T-helper 1 cell treated with Interleukin-12 subunit alpha and Interleukin-12 subunit beta and Interleukin-4 antibody, amounts not matched to agents 30 μg/mL and 1 μg/mL, for 36 hours (primary cell): ENCODE measurements around the gene NOL4L.

Experiments
- H3K27ac Mint-ChIP-seq: one replicate; pipeline ENCODE4 v1.8.0; 2021; ENCODE audit warnings: mild to moderate bottlenecking, mixed read lengths
- H3K27me3 Mint-ChIP-seq: one replicate; pipeline ENCODE4 v1.8.0; 2021; ENCODE audit warnings: low read depth, mixed read lengths
- H3K36me3 Mint-ChIP-seq: one replicate; pipeline ENCODE4 v1.8.0; 2021; ENCODE audit warnings: low read depth, mixed read lengths
- H3K4me1 Mint-ChIP-seq: one replicate; pipeline ENCODE4 v1.8.0; 2021; ENCODE audit warnings: low read depth, mixed read lengths
- H3K4me3 Mint-ChIP-seq: one replicate; pipeline ENCODE4 v1.8.0; 2021; ENCODE audit warnings: mild to moderate bottlenecking, moderate library complexity, mixed read lengths
- H3K9me3 Mint-ChIP-seq: one replicate; pipeline ENCODE4 v1.8.0; 2021; ENCODE audit warnings: mixed read lengths

NOL4L gene

GRCh38 chr20:32609111-32609773 lies 24.1 kb upstream of the NOL4L start:
- no peak overlapping the region for H3K4me3 Mint-ChIP-seq
- H3K9me3 Mint-ChIP-seq: no peaks in the 10 kb centered on the region
- no peak overlapping the region for H3K27ac Mint-ChIP-seq
- H3K27me3 Mint-ChIP-seq: peaks cover 6% of the 10 kb centered on the region
- H3K4me1 Mint-ChIP-seq: peaks cover 2% of the 10 kb centered on the region
- H3K36me3 Mint-ChIP-seq: no peaks in the 10 kb centered on the region

DNA sequence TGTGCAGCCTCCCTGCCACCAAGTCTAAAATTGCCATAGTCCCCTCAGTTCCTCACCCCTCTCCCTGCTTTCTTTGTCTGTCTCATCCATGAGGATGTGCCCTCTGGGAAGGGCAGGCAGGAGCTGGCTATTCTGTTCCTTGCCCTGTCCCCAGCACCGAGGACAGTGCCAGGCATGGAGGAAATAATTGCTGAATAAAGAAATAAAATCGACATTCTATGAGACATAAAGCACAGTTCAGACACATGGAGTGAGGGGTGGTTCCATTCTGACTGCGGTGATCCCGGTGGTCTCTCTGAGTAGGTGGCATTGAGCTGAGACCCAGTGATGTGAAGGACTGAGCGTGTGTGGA lies 23.5 kb upstream of the NOL4L start:
- H3K4me3 Mint-ChIP-seq: no peak overlapping the region
- H3K4me1 Mint-ChIP-seq: peaks cover 2% of the 10 kb centered on the region
- H3K9me3 Mint-ChIP-seq: no peaks in the 10 kb centered on the region
- H3K36me3 Mint-ChIP-seq: no peaks in the 10 kb centered on the region
- H3K27ac Mint-ChIP-seq: no peak overlapping the region
- peaks cover 6% of the 10 kb centered on the region for H3K27me3 Mint-ChIP-seq

DNA sequence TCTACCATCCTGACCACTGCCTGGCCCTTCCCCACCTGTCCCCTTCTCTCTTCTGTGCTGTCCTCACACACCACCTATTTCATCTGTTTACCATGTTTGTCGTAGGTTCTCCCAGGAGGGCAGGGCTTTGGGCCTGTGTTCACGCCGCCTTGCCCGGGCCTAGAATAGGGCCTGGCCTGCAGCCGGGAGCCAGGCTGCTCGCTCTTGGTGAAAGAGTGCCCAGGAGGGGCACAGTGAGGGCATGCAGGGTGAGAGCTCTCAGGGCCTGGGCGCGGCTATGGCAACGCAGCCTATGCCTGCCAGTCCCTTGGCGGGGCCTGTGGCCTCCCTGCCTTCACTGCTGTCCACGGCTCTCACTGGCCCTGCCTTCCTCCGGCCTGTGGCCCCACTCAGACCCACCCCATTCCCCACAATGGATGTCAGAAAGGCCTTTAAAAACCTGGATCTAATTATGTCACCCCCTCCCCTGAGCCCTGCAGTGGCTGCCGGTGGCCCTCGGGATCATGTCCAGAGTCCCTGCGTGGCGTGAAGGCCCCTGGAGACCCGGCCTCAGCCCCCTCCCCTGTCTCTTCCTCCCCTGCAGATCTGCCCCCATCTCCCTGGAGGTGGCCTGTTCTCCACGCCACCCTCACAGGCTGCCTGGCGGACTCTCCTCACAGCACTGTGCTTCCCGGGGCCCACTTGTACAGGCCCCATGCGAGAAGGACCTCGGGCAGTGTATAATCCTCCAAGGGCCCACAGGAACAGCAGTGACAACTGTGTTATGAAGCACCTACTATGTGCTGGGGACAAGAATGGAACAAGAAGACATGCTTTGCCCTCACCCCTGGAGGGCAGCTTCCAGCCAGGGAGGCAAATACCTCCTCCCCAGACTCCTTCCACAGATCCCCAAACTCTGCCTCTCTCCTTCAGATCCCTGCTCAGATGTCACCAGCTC lies 22.9 kb upstream of the NOL4L start:
- Mint-ChIP-seq H3K36me3 (no peaks in the 10 kb centered on the region), H3K27me3 (no peaks in the 10 kb centered on the region), H3K9me3 (no peaks in the 10 kb centered on the region), H3K27ac (no peak overlapping the region), H3K4me1 (peaks cover 2% of the 10 kb centered on the region), H3K4me3 (no peak overlapping the region)

DNA sequence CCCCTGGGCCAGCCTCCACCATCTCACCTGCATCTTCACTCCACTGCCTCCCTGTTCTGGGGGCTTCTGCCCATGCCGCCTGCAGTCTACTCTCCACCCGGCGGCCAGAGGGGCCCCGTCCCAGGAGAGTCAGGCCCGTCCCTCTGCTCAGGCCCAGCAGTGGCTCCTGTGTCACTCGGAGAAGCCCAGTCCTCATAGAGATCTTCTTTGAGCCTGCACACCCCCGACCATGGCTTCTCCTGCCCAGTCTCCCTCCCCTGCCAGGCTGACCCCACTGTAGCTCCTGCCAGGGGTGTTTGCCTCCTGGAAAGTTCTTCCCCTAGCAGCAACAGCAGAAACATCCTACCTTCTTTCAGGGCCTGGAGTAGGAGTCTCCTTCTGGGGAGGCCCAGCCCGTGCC lies 22.2 kb upstream of the NOL4L start:
- no peak overlapping the region for H3K27ac Mint-ChIP-seq
- H3K9me3 Mint-ChIP-seq: no peaks in the 10 kb centered on the region
- no peak overlapping the region for H3K4me3 Mint-ChIP-seq
- H3K27me3 Mint-ChIP-seq: no peaks in the 10 kb centered on the region
- H3K36me3 Mint-ChIP-seq: no peaks in the 10 kb centered on the region
- H3K4me1 Mint-ChIP-seq: peaks cover 2% of the 10 kb centered on the region

DNA sequence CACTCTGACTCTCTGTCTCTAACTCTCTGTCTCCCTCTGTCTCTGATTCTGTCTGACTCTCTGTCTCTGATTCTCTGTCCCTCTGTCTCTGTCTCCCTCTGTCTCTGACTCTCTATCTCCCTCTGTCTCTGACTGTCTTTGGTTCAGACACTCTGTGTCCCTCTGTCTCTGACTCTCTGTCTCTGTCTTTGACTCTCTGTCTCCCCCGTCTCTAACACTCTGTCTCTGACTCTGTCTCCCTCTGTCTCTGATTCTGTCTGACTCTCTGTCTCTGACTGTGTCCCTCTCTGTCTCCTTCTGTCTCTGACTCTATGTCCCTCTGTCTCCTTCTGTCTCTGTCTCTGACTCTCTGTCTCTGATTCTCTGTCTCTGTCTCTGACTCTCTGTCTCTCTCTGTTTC lies 21.7 kb upstream of the NOL4L start:
- no peak overlapping the region for H3K4me3 Mint-ChIP-seq
- H3K36me3 Mint-ChIP-seq: no peaks in the 10 kb centered on the region
- H3K27me3 Mint-ChIP-seq: no peaks in the 10 kb centered on the region
- no peaks in the 10 kb centered on the region for H3K9me3 Mint-ChIP-seq
- no peak overlapping the region for H3K27ac Mint-ChIP-seq
- peaks cover 2% of the 10 kb centered on the region for H3K4me1 Mint-ChIP-seq

DNA sequence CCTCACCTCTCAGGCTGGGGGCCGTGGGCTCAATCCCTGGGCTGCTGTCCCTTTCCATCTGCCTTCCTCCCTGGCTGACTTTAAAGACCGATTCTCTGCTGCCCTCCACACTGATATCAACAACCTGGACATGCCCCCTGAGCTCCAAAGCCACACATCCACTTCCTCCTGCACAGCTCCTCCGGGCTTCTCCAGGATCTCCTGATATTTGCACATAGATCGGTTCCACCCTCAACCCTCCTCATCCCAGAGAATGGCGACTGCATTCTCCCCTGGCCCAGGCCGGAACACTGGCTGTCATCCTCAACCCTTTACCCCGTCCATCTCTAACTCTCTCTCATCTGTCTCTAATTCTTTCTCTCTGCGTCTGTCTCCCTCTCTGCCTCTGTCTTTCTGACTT lies 21.0 kb upstream of the NOL4L start:
- Mint-ChIP-seq H3K9me3 (no peaks in the 10 kb centered on the region), H3K36me3 (no peaks in the 10 kb centered on the region), H3K27ac (no peak overlapping the region), H3K27me3 (no peaks in the 10 kb centered on the region), H3K4me1 (no peaks in the 10 kb centered on the region), H3K4me3 (no peak overlapping the region)

GRCh38 chr20:32605167-32605656 lies 20.1 kb upstream of the NOL4L start:
- Mint-ChIP-seq H3K9me3 (no peaks in the 10 kb centered on the region), H3K36me3 (no peaks in the 10 kb centered on the region), H3K27ac (no peak overlapping the region), H3K4me3 (no peak overlapping the region), H3K4me1 (no peaks in the 10 kb centered on the region), H3K27me3 (no peaks in the 10 kb centered on the region)

- Mint-ChIP-seq H3K9me3 (no peaks in the 10 kb centered on the region), H3K27me3 (no peaks in the 10 kb centered on the region), H3K27ac (no peak overlapping the region)
Measured at GRCh38 chr20:32603046-32603726, 18.1 kb upstream of the NOL4L start.

DNA sequence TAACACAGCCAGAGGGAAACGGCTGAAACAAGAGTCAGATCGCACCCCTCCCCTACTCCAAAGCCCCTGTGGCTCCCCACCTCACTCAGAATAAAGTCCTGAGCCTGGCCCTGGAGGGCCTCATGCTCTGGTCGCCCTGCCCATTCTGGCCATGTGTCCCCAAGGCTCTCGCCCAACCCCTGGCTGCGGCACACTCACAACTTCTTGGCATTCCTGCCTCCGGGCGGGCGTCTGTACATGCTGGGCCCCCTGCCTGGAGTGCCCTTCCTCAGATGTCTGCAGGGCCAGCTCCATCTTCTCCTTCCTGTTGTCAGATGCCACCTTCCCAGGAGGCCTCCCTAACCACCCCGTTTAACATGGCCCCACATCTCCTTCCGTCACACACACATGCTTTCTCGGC lies 17.1 kb upstream of the NOL4L start:
- Mint-ChIP-seq H3K36me3 (no peaks in the 10 kb centered on the region), H3K4me1 (no peaks in the 10 kb centered on the region), H3K27me3 (no peaks in the 10 kb centered on the region), H3K4me3 (no peak overlapping the region), H3K9me3 (no peaks in the 10 kb centered on the region), H3K27ac (no peak overlapping the region)

More at GRCh38 chr20:32603046-32603726, 18.1 kb upstream of the NOL4L start:
- Mint-ChIP-seq H3K4me3 (no peak overlapping the region), H3K36me3 (no peaks in the 10 kb centered on the region), H3K4me1 (no peaks in the 10 kb centered on the region)

GRCh38 chr20:32600681-32601237 lies 15.6 kb upstream of the NOL4L start:
- Mint-ChIP-seq H3K27me3 (no peaks in the 10 kb centered on the region), H3K4me3 (no peak overlapping the region), H3K9me3 (no peaks in the 10 kb centered on the region), H3K36me3 (no peaks in the 10 kb centered on the region), H3K27ac (no peak overlapping the region), H3K4me1 (peaks cover 5% of the 10 kb centered on the region)

- no peak overlapping the region for H3K4me3 Mint-ChIP-seq
- no peaks in the 10 kb centered on the region for H3K27me3 Mint-ChIP-seq
- H3K27ac Mint-ChIP-seq: no peak overlapping the region
- H3K9me3 Mint-ChIP-seq: no peaks in the 10 kb centered on the region
- H3K36me3 Mint-ChIP-seq: no peaks in the 10 kb centered on the region
- H3K4me1 Mint-ChIP-seq: peaks cover 5% of the 10 kb centered on the region
Measured at GRCh38 chr20:32599783-32600340, 14.7 kb upstream of the NOL4L start.

- H3K27ac Mint-ChIP-seq: no peak overlapping the region
- H3K36me3 Mint-ChIP-seq: no peaks in the 10 kb centered on the region
- no peaks in the 10 kb centered on the region for H3K9me3 Mint-ChIP-seq
- H3K4me3 Mint-ChIP-seq: no peak overlapping the region
- no peaks in the 10 kb centered on the region for H3K27me3 Mint-ChIP-seq
- H3K4me1 Mint-ChIP-seq: peaks cover 5% of the 10 kb centered on the region
Measured at GRCh38 chr20:32598606-32599005, 13.5 kb upstream of the NOL4L start.

GRCh38 chr20:32597714-32598113 lies 12.6 kb upstream of the NOL4L start:
- Mint-ChIP-seq H3K4me1 (peaks cover 5% of the 10 kb centered on the region), H3K27ac (no peak overlapping the region), H3K27me3 (no peaks in the 10 kb centered on the region), H3K36me3 (no peaks in the 10 kb centered on the region), H3K4me3 (no peak overlapping the region), H3K9me3 (no peaks in the 10 kb centered on the region)

DNA sequence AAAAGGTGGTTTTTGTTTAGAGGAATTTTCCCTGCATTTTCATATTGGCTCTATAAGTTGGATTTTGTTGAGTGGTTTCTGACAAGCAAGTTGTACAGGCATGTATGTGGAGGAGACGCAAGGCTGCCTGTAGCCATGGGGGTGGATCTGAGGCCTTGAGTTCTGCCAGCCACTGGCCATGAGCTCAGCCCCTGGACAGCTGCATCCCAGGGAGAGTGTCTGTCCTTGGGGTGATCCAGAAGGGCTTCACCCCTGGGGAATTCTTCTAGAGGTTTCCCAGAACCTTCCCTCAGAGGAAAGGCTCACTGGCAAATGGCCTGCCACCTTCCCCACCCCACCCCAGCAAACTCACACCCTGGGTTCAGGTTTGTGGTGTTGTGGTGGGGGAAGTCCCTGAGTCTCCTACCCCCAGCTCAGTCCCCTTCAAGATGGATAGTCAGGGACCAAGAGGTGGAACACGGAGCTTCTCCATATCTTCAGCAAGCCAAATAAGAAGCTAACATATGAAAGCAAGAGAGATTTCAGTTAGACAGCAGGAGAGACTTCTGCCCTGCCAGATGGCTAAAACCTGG lies 11.6 kb upstream of the NOL4L start:
- H3K9me3 Mint-ChIP-seq: no peaks in the 10 kb centered on the region

More for the DNA sequence above, 11.6 kb upstream of the NOL4L start:
- H3K27me3 Mint-ChIP-seq: no peaks in the 10 kb centered on the region
- no peak overlapping the region for H3K4me3 Mint-ChIP-seq
- no peak overlapping the region for H3K27ac Mint-ChIP-seq
- H3K36me3 Mint-ChIP-seq: no peaks in the 10 kb centered on the region
- H3K4me1 Mint-ChIP-seq: peaks cover 5% of the 10 kb centered on the region
